Urothelium cell line (cell line): Measurements from ENCODE around the gene EIF4G3.
"Not testable (repeated sequence)": the region's sequence is repeated elsewhere in the genome, so short reads cannot be mapped to it uniquely, and the experiment has no call there.

Experiments used
- DNase-seq: peaks from one replicate; pipeline ENCODE4 v3.0.0; 2011; ENCODE audit warnings: low spot score, mixed read lengths
- FAIRE-seq: peaks from 2 replicates; lab custom pipeline; 2011; peaks lifted over from hg19 to GRCh38; lab: Jason Lieb, UNC

The EIF4G3 gene

GRCh38 chr1:21072721-21073120, 104.0 kb downstream of the EIF4G3 start:
- no peak for FAIRE-seq
- DNase-seq, result no peak

- FAIRE-seq (no peak), DNase-seq (peak; percentile 9)
These were observed 107.1 kb downstream of the EIF4G3 start for GRCh38 chr1:21069549-21069948.

- FAIRE-seq (no peak), DNase-seq (no peak)
These were observed 107.8 kb downstream of the EIF4G3 start for GRCh38 chr1:21068937-21069336.

- FAIRE-seq, result no peak
- DNase-seq, result no peak
These were observed 109.0 kb downstream of the EIF4G3 start for GRCh38 chr1:21067551-21068227.

GRCh38 chr1:21066356-21067012, 110.2 kb downstream of the EIF4G3 start:
- DNase-seq (no peak), FAIRE-seq (no peak)

GRCh38 chr1:21065851-21066250, 110.8 kb downstream of the EIF4G3 start:
- DNase-seq (no peak), FAIRE-seq (no peak)

- FAIRE-seq (no peak), DNase-seq (no peak)
These were observed 112.6 kb downstream of the EIF4G3 start for GRCh38 chr1:21064057-21064456.

- no peak for DNase-seq
These were observed 116.2 kb downstream of the EIF4G3 start for GRCh38 chr1:21060523-21060922.

GRCh38 chr1:21059021-21059420, 117.7 kb downstream of the EIF4G3 start:
- no peak for FAIRE-seq

More at GRCh38 chr1:21060523-21060922, 116.2 kb downstream of the EIF4G3 start:
- no peak for FAIRE-seq

GRCh38 chr1:21058035-21058793, 118.5 kb downstream of the EIF4G3 start:
- FAIRE-seq (no peak), DNase-seq (no peak)

More at GRCh38 chr1:21059021-21059420, 117.7 kb downstream of the EIF4G3 start:
- no peak for DNase-seq

GRCh38 chr1:21053189-21053928, 123.3 kb downstream of the EIF4G3 start:
- DNase-seq, FAIRE-seq: not testable (repeated sequence)

- FAIRE-seq (no peak), DNase-seq (no peak)
These were observed 124.7 kb downstream of the EIF4G3 start for GRCh38 chr1:21052034-21052433.

GRCh38 chr1:21051177-21051825, 125.4 kb downstream of the EIF4G3 start:
- FAIRE-seq (no peak), DNase-seq (no peak)

GRCh38 chr1:21050031-21050430, 126.7 kb downstream of the EIF4G3 start:
- DNase-seq, result no peak
- no peak for FAIRE-seq

GRCh38 chr1:21048462-21048861, 128.2 kb downstream of the EIF4G3 start:
- FAIRE-seq (no peak), DNase-seq (no peak)

- FAIRE-seq (no peak), DNase-seq (no peak)
These were observed 130.6 kb downstream of the EIF4G3 start for GRCh38 chr1:21046132-21046531.

- FAIRE-seq (no peak), DNase-seq (no peak)
These were observed 131.3 kb downstream of the EIF4G3 start for GRCh38 chr1:21045351-21045750.

GRCh38 chr1:21042929-21043605, 133.6 kb downstream of the EIF4G3 start:
- FAIRE-seq, result no peak
- DNase-seq, result no peak

GRCh38 chr1:21041541-21041940, 135.2 kb downstream of the EIF4G3 start:
- no peak for DNase-seq
- FAIRE-seq, result no peak

- FAIRE-seq, result no peak
- DNase-seq, result no peak
These were observed 139.6 kb downstream of the EIF4G3 start for GRCh38 chr1:21037091-21037490.
